ENCODE results near the gene DNAH10.
"Not testable (repeated sequence)": the region's sequence is repeated elsewhere in the genome, so short reads cannot be mapped to it uniquely, and the experiment has no call there.

Gene DNAH10

GRCh38 chr12:123942911-123943648 lies 181.0 kb downstream of the DNAH10 start:
- H3K4me1 ChIP-seq (ENCODE audit: control extremely low read depth in 1 of 4, control insufficient read depth in 4 of 4, insufficient read depth in 4 of 4, low read length in 3 of 4), result peaks cover 0 to 11% (median 9%) of the 10 kb centered on the region in 4 experiments
- peaks cover 7 to 46% (median 24%) of the 10 kb centered on the region in 4 experiments for H3K36me3 ChIP-seq (ENCODE audit: control insufficient read depth in 4 of 4, insufficient read depth in 4 of 4, low read length in 3 of 4)
- no peak overlapping the region for H3K27ac ChIP-seq (ENCODE audit: insufficient read depth in 1 of 2, low read depth in 1 of 2, low read length in 2 of 2, poor library complexity in 1 of 2, severe bottlenecking in 2 of 2)
- WGBS (ENCODE audit: insufficient coverage), result 100% methylated on average over 11 of the region's 16 CpGs
- no peak for DNase-seq
- H3K9me3 ChIP-seq (ENCODE audit: control extremely low read depth in 1 of 5, control insufficient read depth in 4 of 5, insufficient read depth in 2 of 5, low read depth in 1 of 5, low read length in 4 of 5), result peaks cover 0 to 16% (median 12%) of the 10 kb centered on the region in 5 experiments
- no peak overlapping the region for H3K4me3 ChIP-seq (ENCODE audit: control insufficient read depth in 1 of 7, extremely low read depth in 1 of 7, insufficient read depth in 4 of 7, low read depth in 2 of 7, low read length in 6 of 7)
- POLR2A ChIA-PET, result no interaction called here
- CTCF ChIA-PET, result no interaction called here
- no peaks in the 10 kb centered on the region for H3K27me3 ChIP-seq (replicated peaks in 2 of 5; ENCODE audit: control insufficient read depth in 4 of 5, insufficient read depth in 5 of 5, low read length in 4 of 5)

GRCh38 chr12:123943816-123944215 lies 181.7 kb downstream of the DNAH10 start:
- Histone ChIP-seq H3K27me3 (replicated peaks in 2 of 5; ENCODE audit: control insufficient read depth in 4 of 5, insufficient read depth in 5 of 5, low read length in 4 of 5) (no peaks in the 10 kb centered on the region), H3K36me3 (ENCODE audit: control insufficient read depth in 4 of 4, insufficient read depth in 4 of 4, low read length in 3 of 4) (peaks cover 7 to 46% (median 24%) of the 10 kb centered on the region in 4 experiments), H3K4me1 (ENCODE audit: control extremely low read depth in 1 of 4, control insufficient read depth in 4 of 4, insufficient read depth in 4 of 4, low read length in 3 of 4) (peaks cover 0 to 3% (median 1%) of the 10 kb centered on the region in 4 experiments), H3K27ac (ENCODE audit: insufficient read depth in 1 of 2, low read depth in 1 of 2, low read length in 2 of 2, poor library complexity in 1 of 2, severe bottlenecking in 2 of 2) (no peak overlapping the region), H3K4me3 (ENCODE audit: control insufficient read depth in 1 of 7, extremely low read depth in 1 of 7, insufficient read depth in 4 of 7, low read depth in 2 of 7, low read length in 6 of 7) (no peak overlapping the region), H3K9me3 (ENCODE audit: control extremely low read depth in 1 of 5, control insufficient read depth in 4 of 5, insufficient read depth in 2 of 5, low read depth in 1 of 5, low read length in 4 of 5) (peaks cover 0 to 16% (median 12%) of the 10 kb centered on the region in 5 experiments)
- ChIA-PET POLR2A (no interaction called here), CTCF (no interaction called here)
- DNase-seq, result no peak
- 96% methylated on average over 4 of the region's 5 CpGs for WGBS (ENCODE audit: insufficient coverage)

GRCh38 chr12:123944696-123945095 lies 182.6 kb downstream of the DNAH10 start:
- DNase-seq, result no peak
- WGBS (ENCODE audit: insufficient coverage), result 93% methylated on average over 10 of the region's 10 CpGs
- Histone ChIP-seq H3K36me3 (ENCODE audit: control insufficient read depth in 4 of 4, insufficient read depth in 4 of 4, low read length in 3 of 4) (peaks cover 7 to 46% (median 26%) of the 10 kb centered on the region in 4 experiments), H3K27ac (ENCODE audit: insufficient read depth in 1 of 2, low read depth in 1 of 2, low read length in 2 of 2, poor library complexity in 1 of 2, severe bottlenecking in 2 of 2) (no peak overlapping the region), H3K27me3 (replicated peaks in 2 of 5; ENCODE audit: control insufficient read depth in 4 of 5, insufficient read depth in 5 of 5, low read length in 4 of 5) (no peaks in the 10 kb centered on the region), H3K4me1 (ENCODE audit: control extremely low read depth in 1 of 4, control insufficient read depth in 4 of 4, insufficient read depth in 4 of 4, low read length in 3 of 4) (no peaks in the 10 kb centered on the region), H3K9me3 (ENCODE audit: control extremely low read depth in 1 of 5, control insufficient read depth in 4 of 5, insufficient read depth in 2 of 5, low read depth in 1 of 5, low read length in 4 of 5) (peaks cover 0 to 16% (median 12%) of the 10 kb centered on the region in 5 experiments), H3K4me3 (ENCODE audit: control insufficient read depth in 1 of 7, extremely low read depth in 1 of 7, insufficient read depth in 4 of 7, low read depth in 2 of 7, low read length in 6 of 7) (no peak overlapping the region)
- ChIA-PET CTCF (no interaction called here), POLR2A (no interaction called here)

DNA sequence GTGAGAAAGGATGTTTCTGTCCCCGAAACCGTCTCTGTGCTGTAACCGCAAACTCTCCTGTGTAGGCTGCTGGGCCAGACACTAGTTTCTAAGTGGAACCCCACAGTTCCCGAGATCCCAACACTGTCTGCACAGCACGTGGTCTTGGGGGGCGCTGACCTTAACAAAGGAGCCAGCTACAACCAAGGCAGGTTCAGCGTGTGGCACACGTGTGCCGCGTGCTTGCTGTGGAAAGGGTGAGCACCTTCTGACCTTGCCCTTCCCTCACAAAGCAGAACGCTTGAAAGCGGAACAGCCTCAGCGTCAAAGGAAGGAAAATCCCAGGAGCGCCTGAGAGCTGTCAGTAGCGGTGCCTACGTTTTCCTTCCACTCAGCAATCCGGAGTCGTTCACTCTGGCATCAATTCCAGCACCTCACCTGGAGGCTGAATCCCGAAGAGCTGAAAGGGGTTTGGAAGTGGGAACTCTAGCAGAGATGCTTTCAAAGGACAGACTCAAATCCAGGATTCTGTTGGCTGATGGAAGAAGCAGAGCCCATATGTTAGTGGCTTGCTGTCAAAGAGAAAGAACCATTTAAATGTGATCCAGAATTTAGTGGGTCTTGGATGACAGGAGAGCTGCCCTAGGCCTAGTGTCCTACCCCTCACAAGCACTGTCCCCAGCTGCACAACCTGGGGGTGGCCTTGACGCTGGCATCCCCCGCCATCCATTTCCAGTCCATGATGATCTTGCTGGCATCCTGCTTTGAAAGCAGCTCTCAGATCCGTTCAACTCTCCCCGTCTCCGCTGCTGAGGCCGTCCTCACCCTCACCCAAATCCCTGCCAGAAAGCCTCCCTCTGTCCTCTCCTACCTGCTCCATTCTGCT lies 183.4 kb downstream of the DNAH10 start:
- no peaks in the 10 kb centered on the region for H3K4me1 ChIP-seq (ENCODE audit: control extremely low read depth in 1 of 4, control insufficient read depth in 4 of 4, insufficient read depth in 4 of 4, low read length in 3 of 4)
- H3K36me3 ChIP-seq (ENCODE audit: control insufficient read depth in 4 of 4, insufficient read depth in 4 of 4, low read length in 3 of 4), result peaks cover 7 to 42% (median 26%) of the 10 kb centered on the region in 4 experiments
- ChIA-PET POLR2A (interaction anchor here (0.6 kb wide), 1 partner anchor 1864 kb away, joined by 4 read pairs; no protein-coding TSS in a partner anchor), CTCF (no interaction called here)
- WGBS (ENCODE audit: insufficient coverage), result 94% methylated on average over 24 of the region's 25 CpGs
- no peak overlapping the region for H3K27ac ChIP-seq (ENCODE audit: insufficient read depth in 1 of 2, low read depth in 1 of 2, low read length in 2 of 2, poor library complexity in 1 of 2, severe bottlenecking in 2 of 2)
- no peaks in the 10 kb centered on the region for H3K27me3 ChIP-seq (replicated peaks in 2 of 5; ENCODE audit: control insufficient read depth in 4 of 5, insufficient read depth in 5 of 5, low read length in 4 of 5)
- H3K9me3 ChIP-seq (ENCODE audit: control extremely low read depth in 1 of 5, control insufficient read depth in 4 of 5, insufficient read depth in 2 of 5, low read depth in 1 of 5, low read length in 4 of 5), result peaks cover 0 to 16% (median 12%) of the 10 kb centered on the region in 5 experiments
- DNase-seq, result no peak
- no peak overlapping the region for H3K4me3 ChIP-seq (ENCODE audit: control insufficient read depth in 1 of 7, extremely low read depth in 1 of 7, insufficient read depth in 4 of 7, low read depth in 2 of 7, low read length in 6 of 7)

GRCh38 chr12:123946152-123946515 lies 184.0 kb downstream of the DNAH10 start:
- no peak for DNase-seq
- POLR2A ChIA-PET, result interaction anchor here (0.6 kb wide), 1 partner anchor 1865 kb away, joined by 4 read pairs; no protein-coding TSS in a partner anchor
- H3K4me1 ChIP-seq (ENCODE audit: control extremely low read depth in 1 of 4, control insufficient read depth in 4 of 4, insufficient read depth in 4 of 4, low read length in 3 of 4), result no peaks in the 10 kb centered on the region
- no peak overlapping the region for H3K4me3 ChIP-seq (ENCODE audit: control insufficient read depth in 1 of 7, extremely low read depth in 1 of 7, insufficient read depth in 4 of 7, low read depth in 2 of 7, low read length in 6 of 7)
- peaks cover 0 to 16% (median 12%) of the 10 kb centered on the region in 5 experiments for H3K9me3 ChIP-seq (ENCODE audit: control extremely low read depth in 1 of 5, control insufficient read depth in 4 of 5, insufficient read depth in 2 of 5, low read depth in 1 of 5, low read length in 4 of 5)
- H3K27ac ChIP-seq (ENCODE audit: insufficient read depth in 1 of 2, low read depth in 1 of 2, low read length in 2 of 2, poor library complexity in 1 of 2, severe bottlenecking in 2 of 2), result no peak overlapping the region
- 100% methylated on average over 7 of the region's 8 CpGs for WGBS (ENCODE audit: insufficient coverage)
- peaks cover 7 to 39% (median 25%) of the 10 kb centered on the region in 4 experiments for H3K36me3 ChIP-seq (ENCODE audit: control insufficient read depth in 4 of 4, insufficient read depth in 4 of 4, low read length in 3 of 4)
- CTCF ChIA-PET, result no interaction called here
- no peaks in the 10 kb centered on the region for H3K27me3 ChIP-seq (replicated peaks in 2 of 5; ENCODE audit: control insufficient read depth in 4 of 5, insufficient read depth in 5 of 5, low read length in 4 of 5)

GRCh38 chr12:123946516-123947505 lies 184.7 kb downstream of the DNAH10 start:
- DNase-seq; POLR2A ChIA-PET; H3K4me3 ChIP-seq (ENCODE audit: control insufficient read depth in 1 of 7, extremely low read depth in 1 of 7, insufficient read depth in 4 of 7, low read depth in 2 of 7, low read length in 6 of 7); H3K27ac ChIP-seq (ENCODE audit: insufficient read depth in 1 of 2, low read depth in 1 of 2, low read length in 2 of 2, poor library complexity in 1 of 2, severe bottlenecking in 2 of 2); H3K27me3 ChIP-seq (replicated peaks in 2 of 5; ENCODE audit: control insufficient read depth in 4 of 5, insufficient read depth in 5 of 5, low read length in 4 of 5); CTCF ChIA-PET; H3K4me1 ChIP-seq (ENCODE audit: control extremely low read depth in 1 of 4, control insufficient read depth in 4 of 4, insufficient read depth in 4 of 4, low read length in 3 of 4): not testable (repeated sequence)
- H3K9me3 ChIP-seq (ENCODE audit: control extremely low read depth in 1 of 5, control insufficient read depth in 4 of 5, insufficient read depth in 2 of 5, low read depth in 1 of 5, low read length in 4 of 5), result peaks cover 0 to 11% (median 6%) of the 10 kb centered on the region in 5 experiments
- peaks cover 3 to 33% (median 20%) of the 10 kb centered on the region in 4 experiments for H3K36me3 ChIP-seq (ENCODE audit: control insufficient read depth in 4 of 4, insufficient read depth in 4 of 4, low read length in 3 of 4)
- 98% methylated on average over 22 of the region's 35 CpGs for WGBS (ENCODE audit: insufficient coverage)
